ENCODE data around the gene KCNQ2.

GRCh38 chr20:63385819-63386218 lies 86.6 kb downstream of the KCNQ2 start:
- TF ChIP-seq CTCF (IDR thresholded peaks at IDR 0.05; ENCODE audit: low read length) = no peak
- no peak for TF ChIP-seq EZH2 (IDR thresholded peaks at IDR 0.05; ENCODE audit: borderline replicate concordance, low read length)
